A673 (cell line): ENCODE data around the gene EIF4E3.

Experiments used
- CTCF ChIP-seq: fragments of 300-800, 200-600 bp; sonication (generic); conservative IDR thresholded peaks from 2 replicates; pipeline ENCODE4 v1.5.1; 2017; ENCODE audit warnings: low read depth, mild to moderate bottlenecking, antibody characterized with exemption, low read length, moderate library complexity, mixed read lengths
- EZH2 ChIP-seq: fragments of 200-600 bp; sonication (generic); IDR thresholded peaks from 2 replicates; pipeline ENCODE4 v1.6.1; 2017; ENCODE audit warnings: borderline replicate concordance, low read depth, mild to moderate bottlenecking, mixed read lengths, antibody characterized with exemption, low read length; ENCODE audit not compliant: poor library complexity, severe bottlenecking

DNA sequence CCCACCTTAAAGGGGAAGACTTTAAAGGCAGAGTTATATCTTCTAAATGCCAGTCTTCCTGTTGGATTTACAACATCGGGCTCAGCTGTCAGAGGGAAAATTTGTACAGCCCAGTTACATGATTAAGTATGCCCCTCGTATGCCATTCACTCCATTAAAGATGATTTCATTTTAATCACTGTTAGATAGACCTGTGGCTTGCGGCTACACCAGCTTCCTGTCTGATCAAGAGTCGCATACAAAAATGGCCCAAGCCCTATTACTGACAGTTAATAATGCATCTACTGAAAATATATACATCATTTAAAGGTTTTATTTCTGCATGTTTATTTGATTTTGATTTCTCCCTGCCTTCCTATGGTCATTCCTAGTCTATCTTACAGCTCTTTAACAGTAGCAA lies 7.1 kb downstream of the EIF4E3 start:
- TF ChIP-seq CTCF (no peak), EZH2 (no peak)
